ENCODE data around the gene ANKIB1. TPM values are rescaled to one million over a fixed set of nuclear protein-coding genes. Genes with fewer than 3 reads are reported as not detected.

Gene ANKIB1
- total and polyA plus RNA-seq, 4 donors: 3.9 to 14.8 (median 8.4) TPM

DNA sequence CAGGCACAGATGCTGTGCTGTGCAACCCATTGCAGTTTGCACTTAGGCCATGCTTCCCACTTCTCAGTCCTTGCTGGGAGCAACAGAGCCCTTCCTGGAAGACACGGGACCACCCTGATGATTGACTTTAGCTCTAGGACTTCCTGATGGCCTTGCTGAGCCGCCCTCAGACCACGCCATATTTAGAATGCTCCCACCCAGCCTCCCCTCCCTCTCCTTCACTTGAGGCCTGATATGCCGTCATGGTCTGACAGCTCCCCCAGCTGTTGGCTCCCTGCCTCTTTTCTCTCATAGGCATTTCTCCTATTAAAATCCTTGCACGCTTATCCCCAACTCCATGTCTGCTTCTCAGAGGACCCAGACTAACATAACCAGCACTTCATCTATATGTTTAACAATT is 172.1 kb downstream of the ANKIB1 start:
- Histone ChIP-seq H3K4me1 (ENCODE audit: control insufficient read depth in 4 of 4, insufficient read depth in 4 of 4, low read length in 3 of 4) (no peaks in the 10 kb centered on the region), H3K36me3 (ENCODE audit: control insufficient read depth in 4 of 4, insufficient read depth in 3 of 4, low read depth in 1 of 4, low read length in 3 of 4) (no peaks in the 10 kb centered on the region), H3K4me3 (ENCODE audit: low read depth in 1 of 3, low read length in 3 of 3) (no peak overlapping the region), H3K9ac (ENCODE audit: low read depth in 1 of 2, low read length in 2 of 2) (no peak overlapping the region), H3K27me3 (ENCODE audit: control insufficient read depth in 4 of 4, insufficient read depth in 4 of 4, low read length in 3 of 4) (no peaks in the 10 kb centered on the region), H3K27ac (ENCODE audit: low read depth in 1 of 2, low read length in 2 of 2) (no peak overlapping the region), H3K9me3 (ENCODE audit: control insufficient read depth in 4 of 4, low read length in 3 of 4) (no peaks in the 10 kb centered on the region)
- DNase-seq (ENCODE audit: low spot score): no peak
- 90% methylated on average over 5 of the region's 5 CpGs for WGBS
- TF ChIP-seq YY1 (IDR thresholded peaks at IDR 0.05): no peak
- TF ChIP-seq, protein P1, sequence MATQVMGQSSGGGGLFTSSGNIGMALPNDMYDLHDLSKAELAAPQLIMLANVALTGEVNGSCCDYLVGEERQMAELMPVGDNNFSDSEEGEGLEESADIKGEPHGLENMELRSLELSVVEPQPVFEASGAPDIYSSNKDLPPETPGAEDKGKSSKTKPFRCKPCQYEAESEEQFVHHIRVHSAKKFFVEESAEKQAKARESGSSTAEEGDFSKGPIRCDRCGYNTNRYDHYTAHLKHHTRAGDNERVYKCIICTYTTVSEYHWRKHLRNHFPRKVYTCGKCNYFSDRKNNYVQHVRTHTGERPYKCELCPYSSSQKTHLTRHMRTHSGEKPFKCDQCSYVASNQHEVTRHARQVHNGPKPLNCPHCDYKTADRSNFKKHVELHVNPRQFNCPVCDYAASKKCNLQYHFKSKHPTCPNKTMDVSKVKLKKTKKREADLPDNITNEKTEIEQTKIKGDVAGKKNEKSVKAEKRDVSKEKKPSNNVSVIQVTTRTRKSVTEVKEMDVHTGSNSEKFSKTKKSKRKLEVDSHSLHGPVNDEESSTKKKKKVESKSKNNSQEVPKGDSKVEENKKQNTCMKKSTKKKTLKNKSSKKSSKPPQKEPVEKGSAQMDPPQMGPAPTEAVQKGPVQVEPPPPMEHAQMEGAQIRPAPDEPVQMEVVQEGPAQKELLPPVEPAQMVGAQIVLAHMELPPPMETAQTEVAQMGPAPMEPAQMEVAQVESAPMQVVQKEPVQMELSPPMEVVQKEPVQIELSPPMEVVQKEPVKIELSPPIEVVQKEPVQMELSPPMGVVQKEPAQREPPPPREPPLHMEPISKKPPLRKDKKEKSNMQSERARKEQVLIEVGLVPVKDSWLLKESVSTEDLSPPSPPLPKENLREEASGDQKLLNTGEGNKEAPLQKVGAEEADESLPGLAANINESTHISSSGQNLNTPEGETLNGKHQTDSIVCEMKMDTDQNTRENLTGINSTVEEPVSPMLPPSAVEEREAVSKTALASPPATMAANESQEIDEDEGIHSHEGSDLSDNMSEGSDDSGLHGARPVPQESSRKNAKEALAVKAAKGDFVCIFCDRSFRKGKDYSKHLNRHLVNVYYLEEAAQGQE (IDR thresholded peaks at IDR 0.05): no peak
- no peak for TF ChIP-seq TAF1 (conservative IDR thresholded peaks at IDR 0.05)
- no peak for TF ChIP-seq HNF4G (IDR thresholded peaks at IDR 0.05)
- TF ChIP-seq, protein P2, sequence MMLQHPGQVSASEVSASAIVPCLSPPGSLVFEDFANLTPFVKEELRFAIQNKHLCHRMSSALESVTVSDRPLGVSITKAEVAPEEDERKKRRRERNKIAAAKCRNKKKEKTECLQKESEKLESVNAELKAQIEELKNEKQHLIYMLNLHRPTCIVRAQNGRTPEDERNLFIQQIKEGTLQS (IDR thresholded peaks at IDR 0.05): no peak
- no peak for TF ChIP-seq SP1 (IDR thresholded peaks at IDR 0.05)
- TF ChIP-seq JUND (IDR thresholded peaks at IDR 0.05): no peak
- TF ChIP-seq, protein P3, sequence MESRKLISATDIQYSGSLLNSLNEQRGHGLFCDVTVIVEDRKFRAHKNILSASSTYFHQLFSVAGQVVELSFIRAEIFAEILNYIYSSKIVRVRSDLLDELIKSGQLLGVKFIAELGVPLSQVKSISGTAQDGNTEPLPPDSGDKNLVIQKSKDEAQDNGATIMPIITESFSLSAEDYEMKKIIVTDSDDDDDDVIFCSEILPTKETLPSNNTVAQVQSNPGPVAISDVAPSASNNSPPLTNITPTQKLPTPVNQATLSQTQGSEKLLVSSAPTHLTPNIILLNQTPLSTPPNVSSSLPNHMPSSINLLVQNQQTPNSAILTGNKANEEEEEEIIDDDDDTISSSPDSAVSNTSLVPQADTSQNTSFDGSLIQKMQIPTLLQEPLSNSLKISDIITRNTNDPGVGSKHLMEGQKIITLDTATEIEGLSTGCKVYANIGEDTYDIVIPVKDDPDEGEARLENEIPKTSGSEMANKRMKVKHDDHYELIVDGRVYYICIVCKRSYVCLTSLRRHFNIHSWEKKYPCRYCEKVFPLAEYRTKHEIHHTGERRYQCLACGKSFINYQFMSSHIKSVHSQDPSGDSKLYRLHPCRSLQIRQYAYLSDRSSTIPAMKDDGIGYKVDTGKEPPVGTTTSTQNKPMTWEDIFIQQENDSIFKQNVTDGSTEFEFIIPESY (IDR thresholded peaks at IDR 0.05): no peak
- TF ChIP-seq, protein P4, sequence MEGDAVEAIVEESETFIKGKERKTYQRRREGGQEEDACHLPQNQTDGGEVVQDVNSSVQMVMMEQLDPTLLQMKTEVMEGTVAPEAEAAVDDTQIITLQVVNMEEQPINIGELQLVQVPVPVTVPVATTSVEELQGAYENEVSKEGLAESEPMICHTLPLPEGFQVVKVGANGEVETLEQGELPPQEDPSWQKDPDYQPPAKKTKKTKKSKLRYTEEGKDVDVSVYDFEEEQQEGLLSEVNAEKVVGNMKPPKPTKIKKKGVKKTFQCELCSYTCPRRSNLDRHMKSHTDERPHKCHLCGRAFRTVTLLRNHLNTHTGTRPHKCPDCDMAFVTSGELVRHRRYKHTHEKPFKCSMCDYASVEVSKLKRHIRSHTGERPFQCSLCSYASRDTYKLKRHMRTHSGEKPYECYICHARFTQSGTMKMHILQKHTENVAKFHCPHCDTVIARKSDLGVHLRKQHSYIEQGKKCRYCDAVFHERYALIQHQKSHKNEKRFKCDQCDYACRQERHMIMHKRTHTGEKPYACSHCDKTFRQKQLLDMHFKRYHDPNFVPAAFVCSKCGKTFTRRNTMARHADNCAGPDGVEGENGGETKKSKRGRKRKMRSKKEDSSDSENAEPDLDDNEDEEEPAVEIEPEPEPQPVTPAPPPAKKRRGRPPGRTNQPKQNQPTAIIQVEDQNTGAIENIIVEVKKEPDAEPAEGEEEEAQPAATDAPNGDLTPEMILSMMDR (IDR thresholded peaks at IDR 0.05; ENCODE audit: low read depth, low read length, missing input control): no peak
- no peak for TF ChIP-seq HNF4A (conservative IDR thresholded peaks at IDR 0.05)
- no peak for TF ChIP-seq EGR1 (IDR thresholded peaks at IDR 0.05; ENCODE audit: low read depth in 2 of 2)
- no peak for TF ChIP-seq FOXA2 (IDR thresholded peaks at IDR 0.05)
- TF ChIP-seq NR2F2 (IDR thresholded peaks at IDR 0.05): no peak
- TF ChIP-seq, protein P5, sequence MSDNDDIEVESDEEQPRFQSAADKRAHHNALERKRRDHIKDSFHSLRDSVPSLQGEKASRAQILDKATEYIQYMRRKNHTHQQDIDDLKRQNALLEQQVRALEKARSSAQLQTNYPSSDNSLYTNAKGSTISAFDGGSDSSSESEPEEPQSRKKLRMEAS (IDR thresholded peaks at IDR 0.05): no peak
- no peak for TF ChIP-seq RXRA (IDR thresholded peaks at IDR 0.05)
- TF ChIP-seq GABPA (IDR thresholded peaks at IDR 0.05 in 1 of 2, conservative IDR thresholded peaks at IDR 0.05 in 1 of 2): no peak
- TF ChIP-seq FOXA1 (IDR thresholded peaks at IDR 0.05): no peak
- no peak for TF ChIP-seq RAD21 (IDR thresholded peaks at IDR 0.05)
